HG02943 (cell line): ENCODE results near the gene CTTNBP2NL.
"Not testable (repeated sequence)": the region's sequence is repeated elsewhere in the genome, so short reads cannot be mapped to it uniquely, and the experiment has no call there.

Experiments used
- ATAC-seq: cut with Tn5 transposase; IDR thresholded peaks from one replicate; pipeline ENCODE4 v1.9.1; 2021; ENCODE audit warnings: mild to moderate bottlenecking, low read depth, moderate library complexity; ENCODE audit not compliant: unreplicated experiment

The CTTNBP2NL gene

GRCh38 chr1:112458756-112459155, 62.7 kb downstream of the CTTNBP2NL start:
- no peak for ATAC-seq

- ATAC-seq: no peak
Measured at GRCh38 chr1:112460615-112461014, 64.6 kb downstream of the CTTNBP2NL start.

GRCh38 chr1:112461200-112461871, 65.3 kb downstream of the CTTNBP2NL start:
- no peak for ATAC-seq

GRCh38 chr1:112462953-112463279, 66.9 kb downstream of the CTTNBP2NL start:
- no peak for ATAC-seq

GRCh38 chr1:112464501-112464900, 68.5 kb downstream of the CTTNBP2NL start:
- no peak for ATAC-seq

GRCh38 chr1:112465122-112465521, 69.1 kb downstream of the CTTNBP2NL start:
- no peak for ATAC-seq

- ATAC-seq: peak; percentile 81
Measured at GRCh38 chr1:112466078-112466660, 70.2 kb downstream of the CTTNBP2NL start.

- ATAC-seq: not testable (repeated sequence)
Measured at GRCh38 chr1:112470324-112470723, 74.3 kb downstream of the CTTNBP2NL start.

- no peak for ATAC-seq
Measured at GRCh38 chr1:112470966-112471365, 75.0 kb downstream of the CTTNBP2NL start.

- ATAC-seq: no peak
Measured at GRCh38 chr1:112472142-112472541, 76.1 kb downstream of the CTTNBP2NL start.

- ATAC-seq: no peak
Measured at GRCh38 chr1:112477550-112477949, 81.5 kb downstream of the CTTNBP2NL start.

- ATAC-seq: no peak
Measured at GRCh38 chr1:112478314-112478713, 82.3 kb downstream of the CTTNBP2NL start.

GRCh38 chr1:112486063-112486462, 90.0 kb downstream of the CTTNBP2NL start:
- ATAC-seq: not testable (repeated sequence)

- ATAC-seq: not testable (repeated sequence)
Measured at GRCh38 chr1:112487686-112488085, 91.7 kb downstream of the CTTNBP2NL start.

- no peak for ATAC-seq
Measured at GRCh38 chr1:112488141-112488540, 92.1 kb downstream of the CTTNBP2NL start.

- no peak for ATAC-seq
Measured at GRCh38 chr1:112492076-112492475, 96.1 kb downstream of the CTTNBP2NL start.

GRCh38 chr1:112493351-112493750, 97.3 kb downstream of the CTTNBP2NL start:
- ATAC-seq: no peak

GRCh38 chr1:112496290-112496689, 100.3 kb downstream of the CTTNBP2NL start:
- no peak for ATAC-seq

- no peak for ATAC-seq
Measured at GRCh38 chr1:112501810-112502641, 106.0 kb downstream of the CTTNBP2NL start.

- no peak for ATAC-seq
Measured at GRCh38 chr1:112502826-112503225, 106.8 kb downstream of the CTTNBP2NL start.

GRCh38 chr1:112504001-112504660, 108.1 kb downstream of the CTTNBP2NL start:
- ATAC-seq: no peak
